K562 (cell line): ENCODE measurements around the gene ZDHHC8. TPM values are rescaled to one million over a fixed set of nuclear protein-coding genes. Genes with fewer than 3 reads are reported as not detected.

Source experiments
- ATF7 ChIP-seq: fragments of 450-650 bp; IDR thresholded peaks from 2 replicates; pipeline ENCODE4 v1.7.1; 2014; ENCODE audit warnings: mild to moderate bottlenecking, moderate library complexity
- BACH1 ChIP-seq: fragments of 200-800 bp; sonication (Bioruptor generic); IDR thresholded peaks from 2 replicates; pipeline ENCODE4 v1.6.1; 2016; ENCODE audit warnings: missing genetic modification characterization, missing compliant biosample characterization
- CREBBP ChIP-seq: IDR thresholded peaks from one replicate; pipeline ENCODE4 v1.6.1; 2012; ENCODE audit warnings: low read depth, mild to moderate bottlenecking, control low read depth, inconsistent platforms, low read length
- HBP1 ChIP-seq: fragments of 450-650 bp; formaldehyde crosslinking; IDR thresholded peaks from 2 replicates; pipeline ENCODE4 v1.4.0; 2022; ENCODE audit warnings: missing genetic modification characterization
- HDAC2 ChIP-seq: fragments of 450-650 bp; IDR thresholded peaks from 2 replicates; pipeline ENCODE4 v1.6.1; 2016; ENCODE audit warnings: mild to moderate bottlenecking
- HNRNPK ChIP-seq: fragments of 200-400 bp; formaldehyde crosslinking; IDR thresholded peaks from one replicate; pipeline ENCODE4 v1.6.1; 2018; ENCODE audit warnings: mild to moderate bottlenecking, low read depth, low read length; ENCODE audit not compliant: poor library complexity, severe bottlenecking
- IRF2 ChIP-seq: sonication (generic); formaldehyde crosslinking; IDR thresholded peaks from 2 replicates; pipeline ENCODE4 v1.8.1; 2022; ENCODE audit warnings: mild to moderate bottlenecking, missing genetic modification reagents
- L3MBTL2 ChIP-seq: fragments of 450-650 bp; IDR thresholded peaks from 2 replicates; pipeline ENCODE4 v1.6.1; 2016; ENCODE audit warnings: mild to moderate bottlenecking, moderate library complexity
- NFATC3 ChIP-seq: fragments of 450-650 bp; IDR thresholded peaks from 2 replicates; pipeline ENCODE4 v1.6.1; 2017; ENCODE audit warnings: mild to moderate bottlenecking
- NUFIP1 ChIP-seq: fragments of 450-650 bp; IDR thresholded peaks from 2 replicates; pipeline ENCODE4 v1.6.1; 2018; ENCODE audit not compliant: partially characterized antibody
- PBX2 ChIP-seq, 2 experiments: IDR thresholded peaks in 1 of 2; conservative IDR thresholded peaks in 1 of 2; 2 replicates each; pipeline ENCODE4 v1.6.1; 2016; ENCODE audit warnings: low read depth in 2 of 2, mild to moderate bottlenecking in 1 of 2, missing compliant biosample characterization in 1 of 2, missing genetic modification characterization in 1 of 2, moderate library complexity in 1 of 2
- PCBP1 ChIP-seq: fragments of 200-400 bp; formaldehyde crosslinking; IDR thresholded peaks from 2 replicates; pipeline ENCODE4 v1.6.1; 2018; ENCODE audit warnings: mild to moderate bottlenecking, low read depth, low read length; ENCODE audit not compliant: poor library complexity, severe bottlenecking
- PRMT5 ChIP-seq: sonication (generic); formaldehyde crosslinking; IDR thresholded peaks from 2 replicates; pipeline ENCODE4 v1.5.0; 2020; ENCODE audit warnings: missing genetic modification reagents
- SNAPC5 ChIP-seq: fragments of 250-450 bp; sonication (Bioruptor Pico); IDR thresholded peaks from 2 replicates; pipeline ENCODE4 v1.8.0; 2021; ENCODE audit warnings: moderate library complexity, mild to moderate bottlenecking, inconsistent platforms
- SNRNP70 ChIP-seq: fragments of 200-400 bp; formaldehyde crosslinking; optimal IDR thresholded peaks from 2 replicates; pipeline ENCODE3; 2017; ENCODE audit warnings: low read depth, low read length
- THRB ChIP-seq: fragments of 450-650 bp; formaldehyde crosslinking; conservative IDR thresholded peaks from 2 replicates; pipeline ENCODE4 v1.4.0; 2022; ENCODE audit warnings: mild to moderate bottlenecking, missing genetic modification characterization
- TRIM25 ChIP-seq: fragments of 450-650 bp; IDR thresholded peaks from 2 replicates; pipeline ENCODE4 v1.7.0; 2016; ENCODE audit warnings: borderline replicate concordance
- ZNF644 ChIP-seq: fragments of 200-800 bp; sonication (Bioruptor generic); IDR thresholded peaks from 2 replicates; pipeline ENCODE4 v1.6.1; 2016; ENCODE audit warnings: low read depth, missing genetic modification characterization, missing compliant biosample characterization
- ZNF830 ChIP-seq: fragments of 250-450 bp; sonication (Bioruptor Pico); IDR thresholded peaks from 2 replicates; pipeline ENCODE4 v1.5.0; 2021; ENCODE audit warnings: mild to moderate bottlenecking
- polyA plus RNA-seq, 8 experiments: library from polyadenylated mRNA; depleted of rRNA in 4 of 8; stranded (reverse) in 5 of 8; unstranded in 3 of 8; fragments of >200 nt; fragmentation: Nextera tagmentation in 2 of 8; fragmentation: Illumina TruSeq in 1 of 8; extraction: Ambion mirVana in 2 of 8; extraction: Trizol in 1 of 8; gene quantifications; 2 replicates each; pipeline versions ENCODE4 v1.2.1 to v1.2.3, GENCODE V29; 2011 to 2014; ENCODE audit warnings: inconsistent platforms in 1 of 8, missing spikeins in 1 of 8
- total RNA-seq, 7 experiments: library from RNA; depleted of rRNA in 6 of 7; stranded (reverse); fragments of >200 nt in 6 of 7; fragmentation: Illumina TruSeq in 2 of 7; extraction: Trizol in 2 of 7; gene quantifications; 2 replicates each; pipeline versions ENCODE4 v1.2.1 to v1.2.3, GENCODE V29; 2011 to 2021; ENCODE audit warnings: low replicate concordance in 1 of 7

The ZDHHC8 gene
- total and polyA plus RNA-seq, 9 of the 15 experiments (the other 6 are each of a cell fraction or from before 2014, with no cell fraction given): 0.04 to 109 (median 16.4) TPM

GRCh38 chr22:20145832-20146223, 14.2 kb downstream of the ZDHHC8 start (continued):
- TF ChIP-seq ATF7 (no peak), PBX2 (CRISPR knock-in tag; IDR thresholded peaks at IDR 0.05; ENCODE audit: low read depth) (0 out of 2 replicates have a peak, but pooled peaks have one; percentile 9), PBX2 (tag; conservative IDR thresholded peaks at IDR 0.05; ENCODE audit: low read depth) (no peak), BACH1 (tag) (no peak), HDAC2 (no peak), HBP1 (no peak), PCBP1 (no peak), HNRNPK (no peak), ZNF830 (no peak), THRB (CRISPR knock-in tag) (no peak), L3MBTL2 (no peak), IRF2 (CRISPR knock-in tag) (peak; percentile 82; the same call in 1 of the 2 replicates), ZNF644 (no peak), SNRNP70 (no peak), TRIM25 (no peak), PRMT5 (CRISPR knock-in tag) (0 out of 2 replicates have a peak, but pooled peaks have one; percentile 56), CREBBP (no peak), NFATC3 (no peak), SNAPC5 (CRISPR knock-in tag) (no peak), NUFIP1 (no peak)
